ENCODE data around the gene BPGM. TPM values are rescaled to one million over a fixed set of nuclear protein-coding genes. Genes with fewer than 3 reads are reported as not detected.

The BPGM gene
- polyA plus RNA-seq, 1 of the 3 experiments (the other 2 are of a cell fraction), result 12.4 TPM

DNA sequence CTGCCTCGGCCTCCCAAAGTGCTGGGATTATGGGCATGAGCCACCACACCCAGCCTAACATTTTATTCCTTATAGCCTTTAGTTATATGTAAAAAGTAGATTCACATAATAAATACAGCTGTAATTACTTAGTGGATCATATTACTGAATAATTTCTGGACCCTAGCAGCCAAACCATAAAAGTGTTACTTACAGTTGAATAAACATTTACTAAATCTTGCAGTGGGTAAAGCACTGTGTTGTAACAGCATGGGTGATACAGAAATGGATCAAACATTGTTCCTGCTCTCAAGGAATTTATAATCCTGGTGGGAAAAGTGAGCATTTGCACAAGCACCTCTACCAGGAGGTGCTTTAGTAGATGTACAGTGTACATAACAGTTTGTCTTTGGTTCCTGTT lies 25.0 kb downstream of the BPGM start:
- TF ChIP-seq, protein P1, sequence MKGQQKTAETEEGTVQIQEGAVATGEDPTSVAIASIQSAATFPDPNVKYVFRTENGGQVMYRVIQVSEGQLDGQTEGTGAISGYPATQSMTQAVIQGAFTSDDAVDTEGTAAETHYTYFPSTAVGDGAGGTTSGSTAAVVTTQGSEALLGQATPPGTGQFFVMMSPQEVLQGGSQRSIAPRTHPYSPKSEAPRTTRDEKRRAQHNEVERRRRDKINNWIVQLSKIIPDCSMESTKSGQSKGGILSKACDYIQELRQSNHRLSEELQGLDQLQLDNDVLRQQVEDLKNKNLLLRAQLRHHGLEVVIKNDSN (IDR thresholded peaks at IDR 0.05; ENCODE audit: borderline replicate concordance, low read depth), result no peak
- TF ChIP-seq SMC3 (IDR thresholded peaks at IDR 0.05; ENCODE audit: low read depth, low read length) (no peak), FOXM1 (IDR thresholded peaks at IDR 0.05; ENCODE audit: low read depth) (no peak), CHD2 (IDR thresholded peaks at IDR 0.05; ENCODE audit: low read length, partially characterized antibody) (no peak), SIN3A (IDR thresholded peaks at IDR 0.05; ENCODE audit: borderline replicate concordance, low read depth, low read length) (no peak), JUND (IDR thresholded peaks at IDR 0.05) (no peak), RAD21 (IDR thresholded peaks at IDR 0.05; ENCODE audit: low read length) (no peak), TCF12 (IDR thresholded peaks at IDR 0.05) (no peak), MXI1 (IDR thresholded peaks at IDR 0.05; ENCODE audit: low read depth, low read length) (no peak), EZH2phosphoT487 (IDR thresholded peaks at IDR 0.05; ENCODE audit: borderline replicate concordance, low read depth) (no peak), NFIC (IDR thresholded peaks at IDR 0.05; ENCODE audit: borderline replicate concordance) (no peak), RXRA (IDR thresholded peaks at IDR 0.05; ENCODE audit: borderline replicate concordance, low read depth) (no peak), FOSL2 (IDR thresholded peaks at IDR 0.05; ENCODE audit: borderline replicate concordance, low read depth) (no peak), RCOR1 (IDR thresholded peaks at IDR 0.05; ENCODE audit: low read length) (no peak), GABPA (IDR thresholded peaks at IDR 0.05; ENCODE audit: low read depth) (no peak)
- TF ChIP-seq, protein P2, sequence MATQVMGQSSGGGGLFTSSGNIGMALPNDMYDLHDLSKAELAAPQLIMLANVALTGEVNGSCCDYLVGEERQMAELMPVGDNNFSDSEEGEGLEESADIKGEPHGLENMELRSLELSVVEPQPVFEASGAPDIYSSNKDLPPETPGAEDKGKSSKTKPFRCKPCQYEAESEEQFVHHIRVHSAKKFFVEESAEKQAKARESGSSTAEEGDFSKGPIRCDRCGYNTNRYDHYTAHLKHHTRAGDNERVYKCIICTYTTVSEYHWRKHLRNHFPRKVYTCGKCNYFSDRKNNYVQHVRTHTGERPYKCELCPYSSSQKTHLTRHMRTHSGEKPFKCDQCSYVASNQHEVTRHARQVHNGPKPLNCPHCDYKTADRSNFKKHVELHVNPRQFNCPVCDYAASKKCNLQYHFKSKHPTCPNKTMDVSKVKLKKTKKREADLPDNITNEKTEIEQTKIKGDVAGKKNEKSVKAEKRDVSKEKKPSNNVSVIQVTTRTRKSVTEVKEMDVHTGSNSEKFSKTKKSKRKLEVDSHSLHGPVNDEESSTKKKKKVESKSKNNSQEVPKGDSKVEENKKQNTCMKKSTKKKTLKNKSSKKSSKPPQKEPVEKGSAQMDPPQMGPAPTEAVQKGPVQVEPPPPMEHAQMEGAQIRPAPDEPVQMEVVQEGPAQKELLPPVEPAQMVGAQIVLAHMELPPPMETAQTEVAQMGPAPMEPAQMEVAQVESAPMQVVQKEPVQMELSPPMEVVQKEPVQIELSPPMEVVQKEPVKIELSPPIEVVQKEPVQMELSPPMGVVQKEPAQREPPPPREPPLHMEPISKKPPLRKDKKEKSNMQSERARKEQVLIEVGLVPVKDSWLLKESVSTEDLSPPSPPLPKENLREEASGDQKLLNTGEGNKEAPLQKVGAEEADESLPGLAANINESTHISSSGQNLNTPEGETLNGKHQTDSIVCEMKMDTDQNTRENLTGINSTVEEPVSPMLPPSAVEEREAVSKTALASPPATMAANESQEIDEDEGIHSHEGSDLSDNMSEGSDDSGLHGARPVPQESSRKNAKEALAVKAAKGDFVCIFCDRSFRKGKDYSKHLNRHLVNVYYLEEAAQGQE (IDR thresholded peaks at IDR 0.05; ENCODE audit: low read depth, low read length), result no peak
- TF ChIP-seq, protein P3, sequence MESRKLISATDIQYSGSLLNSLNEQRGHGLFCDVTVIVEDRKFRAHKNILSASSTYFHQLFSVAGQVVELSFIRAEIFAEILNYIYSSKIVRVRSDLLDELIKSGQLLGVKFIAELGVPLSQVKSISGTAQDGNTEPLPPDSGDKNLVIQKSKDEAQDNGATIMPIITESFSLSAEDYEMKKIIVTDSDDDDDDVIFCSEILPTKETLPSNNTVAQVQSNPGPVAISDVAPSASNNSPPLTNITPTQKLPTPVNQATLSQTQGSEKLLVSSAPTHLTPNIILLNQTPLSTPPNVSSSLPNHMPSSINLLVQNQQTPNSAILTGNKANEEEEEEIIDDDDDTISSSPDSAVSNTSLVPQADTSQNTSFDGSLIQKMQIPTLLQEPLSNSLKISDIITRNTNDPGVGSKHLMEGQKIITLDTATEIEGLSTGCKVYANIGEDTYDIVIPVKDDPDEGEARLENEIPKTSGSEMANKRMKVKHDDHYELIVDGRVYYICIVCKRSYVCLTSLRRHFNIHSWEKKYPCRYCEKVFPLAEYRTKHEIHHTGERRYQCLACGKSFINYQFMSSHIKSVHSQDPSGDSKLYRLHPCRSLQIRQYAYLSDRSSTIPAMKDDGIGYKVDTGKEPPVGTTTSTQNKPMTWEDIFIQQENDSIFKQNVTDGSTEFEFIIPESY (IDR thresholded peaks at IDR 0.05; ENCODE audit: borderline replicate concordance, low read depth), result no peak
- TF ChIP-seq, protein P4, sequence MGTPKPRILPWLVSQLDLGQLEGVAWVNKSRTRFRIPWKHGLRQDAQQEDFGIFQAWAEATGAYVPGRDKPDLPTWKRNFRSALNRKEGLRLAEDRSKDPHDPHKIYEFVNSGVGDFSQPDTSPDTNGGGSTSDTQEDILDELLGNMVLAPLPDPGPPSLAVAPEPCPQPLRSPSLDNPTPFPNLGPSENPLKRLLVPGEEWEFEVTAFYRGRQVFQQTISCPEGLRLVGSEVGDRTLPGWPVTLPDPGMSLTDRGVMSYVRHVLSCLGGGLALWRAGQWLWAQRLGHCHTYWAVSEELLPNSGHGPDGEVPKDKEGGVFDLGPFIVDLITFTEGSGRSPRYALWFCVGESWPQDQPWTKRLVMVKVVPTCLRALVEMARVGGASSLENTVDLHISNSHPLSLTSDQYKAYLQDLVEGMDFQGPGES (IDR thresholded peaks at IDR 0.05; ENCODE audit: low read depth, low read length), result no peak
- Histone ChIP-seq H3K9me2 (no peaks in the 10 kb centered on the region), H3K27ac (ENCODE audit: low read depth in 2 of 2, low read length in 1 of 2) (no peak overlapping the region), H3K4me3 (ENCODE audit: low read depth in 2 of 2, low read length in 1 of 2) (no peak overlapping the region), H3K4me2 (no peak overlapping the region), H3K79me2 (ENCODE audit: insufficient read depth) (peaks cover 37% of the 10 kb centered on the region; the same call in 1 of the 2 replicates), H3K27me3 (ENCODE audit: insufficient read depth) (no peaks in the 10 kb centered on the region), H2AFZ (ENCODE audit: low read depth) (no peak overlapping the region), H3K4me1 (ENCODE audit: control insufficient read depth in 1 of 2, insufficient read depth in 2 of 2, low read depth in 1 of 2, low read length in 1 of 2) (peaks cover 12 to 13% of the 10 kb centered on the region in 2 experiments; a peak in 3 of 4 replicates), H4K20me1 (ENCODE audit: insufficient read depth) (no peaks in the 10 kb centered on the region), H3K9ac (no peak overlapping the region), H3K9me3 (no peaks in the 10 kb centered on the region), H3K36me3 (replicated peaks in 1 of 2; ENCODE audit: control insufficient read depth in 1 of 2, insufficient read depth in 2 of 2, low read length in 1 of 2) (peaks cover 2 to 6% of the 10 kb centered on the region in 2 experiments), H3F3A (replicated peaks; ENCODE audit: insufficient read depth) (peaks cover 16% of the 10 kb centered on the region)
- POLR2A ChIA-PET, result no interaction called here
- 96% methylated on average over 1 of the region's 1 CpG for WGBS (ENCODE audit: low lambda C conversion rate)
- CTCF ChIA-PET, result interaction anchor here (1.2 to 2.5 kb wide), 4 partner anchors 15 to 499 kb away, joined by 4 to 8 read pairs (median 5); partner anchors contain the start of gene CYREN
- DNase-seq, result no peak

All from SK-N-SH (cell line).